HG03095 (cell line): ENCODE data around the gene RDH12.
"Not testable (repeated sequence)": the region's sequence is repeated elsewhere in the genome, so short reads cannot be mapped to it uniquely, and the experiment has no call there.

Experiments used
- ATAC-seq: cut with Tn5 transposase; IDR thresholded peaks from one replicate; pipeline ENCODE4 v1.9.1; 2021; ENCODE audit warnings: moderate library complexity; ENCODE audit not compliant: unreplicated experiment

RDH12 gene

GRCh38 chr14:67704484-67705089, 2.9 kb downstream of the RDH12 start:
- no peak for ATAC-seq

- no peak for ATAC-seq
These were observed 3.5 kb downstream of the RDH12 start for GRCh38 chr14:67705211-67705610.

- not testable (repeated sequence) for ATAC-seq
These were observed 7.7 kb downstream of the RDH12 start for GRCh38 chr14:67709346-67709745.

- ATAC-seq, result not testable (repeated sequence)
These were observed 8.1 kb downstream of the RDH12 start for GRCh38 chr14:67709796-67710195.

- ATAC-seq, result no peak
These were observed 8.5 kb downstream of the RDH12 start for GRCh38 chr14:67710209-67710608.

GRCh38 chr14:67717048-67717447, 15.4 kb downstream of the RDH12 start:
- ATAC-seq, result no peak

- no peak for ATAC-seq
These were observed 16.6 kb downstream of the RDH12 start for GRCh38 chr14:67718265-67718664.

- not testable (repeated sequence) for ATAC-seq
These were observed 17.7 kb downstream of the RDH12 start for GRCh38 chr14:67719385-67719784.

GRCh38 chr14:67719866-67720265, 18.2 kb downstream of the RDH12 start:
- ATAC-seq, result no peak

- ATAC-seq, result no peak
These were observed 20.2 kb downstream of the RDH12 start for GRCh38 chr14:67721875-67722274.

- no peak for ATAC-seq
These were observed 20.6 kb downstream of the RDH12 start for GRCh38 chr14:67722293-67722692.

GRCh38 chr14:67725171-67725570, 23.5 kb downstream of the RDH12 start:
- no peak for ATAC-seq

- no peak for ATAC-seq
These were observed 25.7 kb downstream of the RDH12 start for GRCh38 chr14:67727361-67727760.

GRCh38 chr14:67728258-67728657, 26.6 kb downstream of the RDH12 start:
- ATAC-seq, result no peak

GRCh38 chr14:67729072-67729885, 27.6 kb downstream of the RDH12 start:
- ATAC-seq, result no peak

GRCh38 chr14:67733616-67734015, 31.9 kb downstream of the RDH12 start:
- ATAC-seq, result no peak

GRCh38 chr14:67734675-67735074, 33.0 kb downstream of the RDH12 start:
- ATAC-seq, result no peak

- ATAC-seq, result no peak
These were observed 33.9 kb downstream of the RDH12 start for GRCh38 chr14:67735336-67736147.

GRCh38 chr14:67736771-67737170, 35.1 kb downstream of the RDH12 start:
- no peak for ATAC-seq

- no peak for ATAC-seq
These were observed 37.2 kb downstream of the RDH12 start for GRCh38 chr14:67738740-67739504.

GRCh38 chr14:67744046-67744445, 42.4 kb downstream of the RDH12 start:
- no peak for ATAC-seq
